Spinal cord (tissue), 10 donors: ENCODE data around the gene RTN4R. TPM values are rescaled to one million over a fixed set of nuclear protein-coding genes. Genes with fewer than 3 reads are reported as not detected.
"Not testable (repeated sequence)": the region's sequence is repeated elsewhere in the genome, so short reads cannot be mapped to it uniquely, and the experiment has no call there.

Experiments
- DNase-seq, 6 donors: peaks; one replicate each; pipeline versions ENCODE4 v3.0.0 to v3.0.0-alpha.2; 2013 to 2015; ENCODE audit warnings: low spot score in 6 of 6, low read depth in 4 of 6
- H3K27ac ChIP-seq: one replicate; pipeline ENCODE4 v1.5.1; 2013; ENCODE audit warnings: low read depth, low read length, control low read depth
- H3K27me3 ChIP-seq: one replicate; pipeline ENCODE4 v1.6.1; 2013; ENCODE audit warnings: low read length; ENCODE audit not compliant: control insufficient read depth, insufficient read depth
- H3K36me3 ChIP-seq: one replicate; pipeline ENCODE4 v1.6.1; 2013; ENCODE audit warnings: low read length; ENCODE audit not compliant: control insufficient read depth, insufficient read depth
- H3K4me1 ChIP-seq: one replicate; pipeline ENCODE4 v1.6.1; 2013; ENCODE audit warnings: low read length; ENCODE audit not compliant: control insufficient read depth, insufficient read depth
- H3K4me3 ChIP-seq: one replicate; pipeline ENCODE4 v1.5.1; 2013; ENCODE audit warnings: low read depth, low read length, control low read depth
- H3K9me3 ChIP-seq: one replicate; pipeline ENCODE4 v1.6.1; 2013; ENCODE audit warnings: low read length; ENCODE audit not compliant: control insufficient read depth, insufficient read depth
- WGBS: methylation state at CpG from one replicate; pipeline ENCODE4 v1.1.5; 2013; ENCODE audit warnings: missing lambda C conversion rate; ENCODE audit not compliant: insufficient coverage; 5-methylcytosine and 5-hydroxymethylcytosine counted together
- polyA plus RNA-seq, 2 donors: library from polyadenylated mRNA; unstranded; fragments of 120-200 nt; gene quantifications; one replicate each; pipeline ENCODE4 v1.2.1, GENCODE V29; 2013; ENCODE audit not compliant: insufficient read length in 2 of 2
- total RNA-seq, 2 donors: library from RNA; depleted of rRNA in 1 of 2; stranded (reverse); fragments of 120-200 nt in 1 of 2; fragments of >200 nt in 1 of 2; gene quantifications; one replicate each; pipeline versions ENCODE4 v1.2.3 to v1.2.4, GENCODE V29; 2013 to 2014
- donor health status: healthy.

RTN4R gene
- total and polyA plus RNA-seq, 4 donors: 5.4 to 25.9 (median 16.6) TPM

- Histone ChIP-seq H3K27me3 (no peaks in the 10 kb centered on the region), H3K4me3 (no peak overlapping the region), H3K4me1 (peaks cover 28% of the 10 kb centered on the region), H3K36me3 (no peaks in the 10 kb centered on the region), H3K9me3 (no peaks in the 10 kb centered on the region), H3K27ac (no peak overlapping the region)
- DNase-seq: no peak
- WGBS: 91% methylated on average over 8 of the region's 9 CpGs
These were observed 4.1 kb upstream of the RTN4R start for GRCh38 chr22:20272174-20272573.

- Histone ChIP-seq H3K27me3 (no peaks in the 10 kb centered on the region), H3K9me3 (no peaks in the 10 kb centered on the region), H3K27ac (no peak overlapping the region), H3K4me1 (peaks cover 36% of the 10 kb centered on the region), H3K4me3 (no peak overlapping the region), H3K36me3 (no peaks in the 10 kb centered on the region)
- 86% methylated on average over 12 of the region's 14 CpGs for WGBS
- no peak for DNase-seq
These were observed 3.2 kb upstream of the RTN4R start for GRCh38 chr22:20271114-20271994.

- WGBS: 75% methylated on average over 20 of the region's 23 CpGs
- not testable (repeated sequence) for DNase-seq, H3K27me3 ChIP-seq, H3K27ac ChIP-seq, H3K36me3 ChIP-seq, H3K4me3 ChIP-seq, H3K9me3 ChIP-seq
- H3K4me1 ChIP-seq: peaks cover 41% of the 10 kb centered on the region
These were observed 2.3 kb upstream of the RTN4R start for GRCh38 chr22:20270190-20271113.

GRCh38 chr22:20269673-20270072, 1.6 kb upstream of the RTN4R start:
- H3K4me3 ChIP-seq, H3K9me3 ChIP-seq, DNase-seq, H3K27ac ChIP-seq, H3K27me3 ChIP-seq, H3K36me3 ChIP-seq: not testable (repeated sequence)
- H3K4me1 ChIP-seq: peaks cover 48% of the 10 kb centered on the region
- WGBS: 85% methylated on average over 7 of the region's 8 CpGs

GRCh38 chr22:20269201-20269600, 1.1 kb upstream of the RTN4R start:
- peaks cover 53% of the 10 kb centered on the region for H3K4me1 ChIP-seq
- not testable (repeated sequence) for H3K36me3 ChIP-seq, H3K9me3 ChIP-seq, DNase-seq, H3K27me3 ChIP-seq, H3K27ac ChIP-seq, H3K4me3 ChIP-seq
- 91% methylated on average over 3 of the region's 4 CpGs for WGBS

GRCh38 chr22:20267441-20268278, 458 bp downstream of the RTN4R start:
- H3K36me3 ChIP-seq: peaks cover 14% of the 10 kb centered on the region
- peak overlapping the region; percentile 37 for H3K4me3 ChIP-seq
- H3K27me3 ChIP-seq: no peaks in the 10 kb centered on the region
- DNase-seq: peak in 2 of 6 donors; percentile 23 to 57
- H3K4me1 ChIP-seq: peaks cover 60% of the 10 kb centered on the region
- H3K27ac ChIP-seq: no peak overlapping the region
- WGBS: under 1% methylated on average over 99 of the region's 101 CpGs
- no peaks in the 10 kb centered on the region for H3K9me3 ChIP-seq

GRCh38 chr22:20266667-20267440, 1.3 kb downstream of the RTN4R start:
- not testable (repeated sequence) for H3K27ac ChIP-seq, H3K27me3 ChIP-seq, H3K9me3 ChIP-seq, DNase-seq
- WGBS: 55% methylated on average over 32 of the region's 33 CpGs
- H3K36me3 ChIP-seq: peaks cover 14% of the 10 kb centered on the region
- peaks cover 57% of the 10 kb centered on the region for H3K4me1 ChIP-seq
- peak overlapping the region; percentile 37 for H3K4me3 ChIP-seq

GRCh38 chr22:20265772-20266666, 2.1 kb downstream of the RTN4R start:
- WGBS: 80% methylated on average over 1 of the region's 15 CpGs
- H3K4me3 ChIP-seq: not testable (repeated sequence)

More at GRCh38 chr22:20265772-20266666, 2.1 kb downstream of the RTN4R start:
- not testable (repeated sequence) for H3K9me3 ChIP-seq, H3K27me3 ChIP-seq, H3K27ac ChIP-seq, DNase-seq
- H3K4me1 ChIP-seq: peaks cover 54% of the 10 kb centered on the region
- H3K36me3 ChIP-seq: peaks cover 18% of the 10 kb centered on the region
